Transverse colon (tissue), 4 donors: ENCODE data around the gene TMEM26. TPM values are rescaled to one million over a fixed set of nuclear protein-coding genes. Genes with fewer than 3 reads are reported as not detected.
A peak's percentile ranks its signal among the peaks of the same experiment; 100 is the strongest.

Experiments
- DNase-seq: peaks from one replicate; pipeline ENCODE4 v3.0.0-alpha.2; 2019
- H3K27ac ChIP-seq, 4 donors: fragments of 200-600 bp; sonication (generic); 2 replicates each; pipeline ENCODE4 v1.5.1; 2016 to 2018; ENCODE audit warnings: inconsistent platforms in 4 of 4
- H3K27me3 ChIP-seq: fragments of 200-600 bp; sonication (generic); 2 replicates; pipeline ENCODE4 v1.5.1; 2017; ENCODE audit warnings: inconsistent platforms
- H3K36me3 ChIP-seq, 4 donors: fragments of 200-600 bp; sonication (generic); 2 replicates each; pipeline ENCODE4 v1.5.1; 2017 to 2019; ENCODE audit warnings: inconsistent platforms in 4 of 4
- H3K4me1 ChIP-seq, 4 donors: fragments of 200-600 bp; sonication (generic); 2 replicates each; pipeline ENCODE4 v1.5.1; 2017 to 2020; ENCODE audit warnings: inconsistent platforms in 4 of 4
- H3K4me3 ChIP-seq, 4 donors: fragments of 200-600 bp; sonication (generic); 1 replicate in 1 of 4; 2 replicates in 3 of 4; pipeline versions ENCODE4 v1.5.1 to v1.6.1; 2017 to 2019; ENCODE audit warnings: inconsistent platforms in 4 of 4
- H3K9me3 ChIP-seq, 2 donors: fragments of 200-600 bp; sonication (generic); 2 replicates each; pipeline ENCODE4 v1.5.1; 2017 to 2019; ENCODE audit warnings: inconsistent platforms in 2 of 2
- CTCF ChIP-seq, 5 experiments: fragments of 200-600 bp in 3 of 5; fragments of 450-650 bp in 2 of 5; sonication (generic) in 3 of 5; IDR thresholded peaks; 1 replicate in 2 of 5; 2 replicates in 3 of 5; pipeline ENCODE4 v1.5.1; 2016 to 2017; ENCODE audit warnings: antibody characterized with exemption in 5 of 5, inconsistent platforms in 3 of 5, mild to moderate bottlenecking in 2 of 5, moderate library complexity in 1 of 5
- EP300 ChIP-seq: sonication (generic); formaldehyde crosslinking; IDR thresholded peaks from one replicate; pipeline ENCODE4 v1.6.1; 2017; ENCODE audit warnings: antibody characterized with exemption, low read depth
- POLR2A ChIP-seq: fragments of 450-650 bp; IDR thresholded peaks from one replicate; pipeline ENCODE4 v1.6.1; 2016; ENCODE audit warnings: antibody characterized with exemption, mild to moderate bottlenecking, moderate library complexity
- POLR2AphosphoS5 ChIP-seq, 3 donors: sonication (generic); formaldehyde crosslinking; IDR thresholded peaks; one replicate each; pipeline ENCODE4 v1.6.1; 2016; ENCODE audit warnings: antibody characterized with exemption in 3 of 3
- WGBS, 2 donors: methylation state at CpG; one replicate each; pipeline ENCODE4 v1.1.5; 2018; ENCODE audit warnings: low coverage in 1 of 2; 5-methylcytosine and 5-hydroxymethylcytosine counted together
- in situ Hi-C, 4 donors: fragments of 200-750 bp; cut with MboI; loops; one replicate each; pipeline versions ENCODE4 v1.15.0 to v1.15.1; 2017; ENCODE audit warnings: low sequenced_read_pairs in 3 of 4, low pct_ligation_motif_present in 1 of 4, low pct_unique_long_range_greater_than_20kb in 1 of 4
- intact Hi-C: fragments of 100-400 bp; cut with DNase I; formaldehyde crosslinking; loops from one replicate; pipeline ENCODE4 v1.15.1; 2023; ENCODE audit warnings: low total_unique reads
- total RNA-seq, 4 donors: library from RNA; depleted of rRNA; stranded (reverse); fragments of >200 nt; gene quantifications; one replicate each; pipeline ENCODE4 v1.1.0, GENCODE V29; 2016

TMEM26 gene
- total RNA-seq, 4 donors from 2014 or later, result 0.27 to 3.0 (median 1.9) TPM; not detected in 1

- no peak for DNase-seq
- Histone ChIP-seq H3K36me3 (no peaks in the 10 kb centered on the region), H3K4me3 (no peak overlapping the region)
These were observed 3.1 kb upstream of the TMEM26 start for GRCh38 chr10:61456095-61456789.

GRCh38 chr10:61455656-61456055 is 2.5 kb upstream of the TMEM26 start:
- no peak overlapping the region for H3K27ac ChIP-seq
- 80 to 89% methylated on average over 5 to 8 of the region's 8 CpGs for WGBS, 2 donors
- H3K4me3 ChIP-seq, result no peak overlapping the region
- no peaks in the 10 kb centered on the region for H3K9me3 ChIP-seq
- DNase-seq, result no peak
- peaks cover 24% of the 10 kb centered on the region for H3K27me3 ChIP-seq
- peaks cover 0 to 9% (median 2%) of the 10 kb centered on the region in 4 donors for H3K4me1 ChIP-seq
- no peaks in the 10 kb centered on the region for H3K36me3 ChIP-seq
- in situ Hi-C loops (no loop called here), intact Hi-C loops (no loop called here)
- TF ChIP-seq CTCF (IDR thresholded peaks at IDR 0.05) (no peak), POLR2AphosphoS5 (IDR thresholded peaks at IDR 0.05) (no peak)

More at GRCh38 chr10:61456095-61456789, 3.1 kb upstream of the TMEM26 start:
- H3K4me1 ChIP-seq, result peaks cover 0 to 9% (median 2%) of the 10 kb centered on the region in 4 donors
- 55 to 69% methylated on average over 3 to 4 of the region's 4 CpGs for WGBS, 2 donors
- no peak overlapping the region for H3K27ac ChIP-seq
- no peaks in the 10 kb centered on the region for H3K9me3 ChIP-seq
- no peak for TF ChIP-seq POLR2AphosphoS5 (IDR thresholded peaks at IDR 0.05)
- in situ Hi-C loops, result no loop called here
- intact Hi-C loops, result no loop called here
- peaks cover 24% of the 10 kb centered on the region for H3K27me3 ChIP-seq

GRCh38 chr10:61454541-61454940 is 1.4 kb upstream of the TMEM26 start:
- TF ChIP-seq CTCF (IDR thresholded peaks at IDR 0.05) (no peak), POLR2AphosphoS5 (IDR thresholded peaks at IDR 0.05) (no peak), EP300 (no peak), POLR2A (no peak)
- H3K4me1 ChIP-seq, result peaks cover 0 to 9% (median 2%) of the 10 kb centered on the region in 4 donors
- in situ Hi-C loops, result no loop called here
- H3K27ac ChIP-seq, result no peak overlapping the region
- H3K9me3 ChIP-seq, result no peaks in the 10 kb centered on the region
- no peak for DNase-seq
- no peaks in the 10 kb centered on the region for H3K36me3 ChIP-seq
- intact Hi-C loops, result no loop called here
- no peak overlapping the region for H3K4me3 ChIP-seq
- peaks cover 24% of the 10 kb centered on the region for H3K27me3 ChIP-seq
- WGBS, 2 donors, result 74 to 81% methylated on average over 3 to 4 of the region's 4 CpGs

GRCh38 chr10:61452151-61452651 is 980 bp downstream of the TMEM26 start:
- no peaks in the 10 kb centered on the region for H3K9me3 ChIP-seq
- TF ChIP-seq POLR2AphosphoS5 (IDR thresholded peaks at IDR 0.05) (no peak), CTCF (IDR thresholded peaks at IDR 0.05) (no peak), EP300 (no peak), POLR2A (no peak)
- peak overlapping the region in 3 of 4 donors; percentile 34 to 70 (median 57) for H3K27ac ChIP-seq
- no peaks in the 10 kb centered on the region for H3K36me3 ChIP-seq
- in situ Hi-C loops, result no loop called here
- DNase-seq, result no peak
- H3K4me1 ChIP-seq, result peaks cover 0 to 9% (median 2%) of the 10 kb centered on the region in 4 donors
- 48% methylated on average over 25 of the region's 28 CpGs; no CpG with 5 or more reads in 1 of the 2 donors for WGBS, 2 donors
- H3K27me3 ChIP-seq, result peaks cover 24% of the 10 kb centered on the region
- H3K4me3 ChIP-seq, result peak overlapping the region; percentile 26 to 57 (median 32)
- intact Hi-C loops, result no loop called here
